Subcutaneous adipose tissue (tissue), 4 donors: ENCODE data around the gene UTP4. TPM values are rescaled to one million over a fixed set of nuclear protein-coding genes. Genes with fewer than 3 reads are reported as not detected.

ENCODE experiments used
- CTCF ChIP-seq: fragments of 450-650 bp; IDR thresholded peaks from one replicate; pipeline ENCODE4 v1.5.1; 2016; ENCODE audit warnings: low read depth, mild to moderate bottlenecking, control low read depth, antibody characterized with exemption, moderate library complexity
- total RNA-seq, 4 donors: library from RNA; depleted of rRNA; stranded (reverse); fragments of >200 nt; gene quantifications; one replicate each; pipeline ENCODE4 v1.1.0, GENCODE V29; 2016

Gene UTP4
- total RNA-seq, 4 donors from 2014 or later: 21.7 to 52.8 (median 28.8) TPM

- TF ChIP-seq CTCF: no peak
These were observed 27.7 kb downstream of the UTP4 start for GRCh38 chr16:69160192-69160591.

GRCh38 chr16:69165584-69165983 is 33.1 kb downstream of the UTP4 start:
- no peak for TF ChIP-seq CTCF

- TF ChIP-seq CTCF: no peak
These were observed 33.9 kb downstream of the UTP4 start for GRCh38 chr16:69166221-69166833.

GRCh38 chr16:69166946-69167930 is 34.8 kb downstream of the UTP4 start:
- no peak for TF ChIP-seq CTCF

GRCh38 chr16:69169051-69169450 is 36.6 kb downstream of the UTP4 start:
- TF ChIP-seq CTCF: no peak

GRCh38 chr16:69169607-69170352 is 37.3 kb downstream of the UTP4 start:
- no peak for TF ChIP-seq CTCF
